HepG2 (cell line): ENCODE results near the gene BBS9. TPM values are rescaled to one million over a fixed set of nuclear protein-coding genes. Genes with fewer than 3 reads are reported as not detected.

ENCODE experiments used
- ATAC-seq: fragments of 200-7000 bp; cut with Tn5 transposase; 3 replicates; pipeline ENCODE4 v1.9.1; 2020; ENCODE audit warnings: mild to moderate bottlenecking, moderate library complexity
- BruUV-seq: library from RNA; stranded (reverse); fragments of 400-500 nt; replicated peaks from 2 replicates; lab custom pipeline; 2021; lab: Mats Ljungman, UMichigan
- CTCF ChIA-PET: fragments of 300-600 bp; formaldehyde crosslinking; extraction: SDS; loops from one replicate; lab custom pipeline; 2021; ENCODE audit warnings: low total read pairs, inconsistent platforms, low intra/inter-chr PET ratio; lab: Yijun Ruan, JAX
- POLR2A ChIA-PET: fragments of 350-600 bp; sonication (Branson Sonifier 250); formaldehyde crosslinking; loops from one replicate; lab custom pipeline; 2020; ENCODE audit warnings: antibody characterized with exemption, inconsistent platforms; lab: Yijun Ruan, JAX
- DNase-seq: peaks from one replicate; pipeline ENCODE4 v3.0.0-alpha.2; 2015; ENCODE audit warnings: low spot score
- FAIRE-seq: peaks from 3 replicates; lab custom pipeline; 2011; peaks lifted over from hg19 to GRCh38; lab: Jason Lieb, UNC
- H2AFZ ChIP-seq: one replicate; pipeline ENCODE4 v1.6.1; 2011; ENCODE audit warnings: low read length, inconsistent platforms
- H3K27ac ChIP-seq: fragments of 300-600 bp; 3 replicates; pipeline ENCODE4 v1.8.0; 2011; ENCODE audit warnings: mixed run types, mild to moderate bottlenecking, mixed read lengths, low read length, inconsistent platforms; ENCODE audit not compliant: insufficient read depth; ENCODE audit errors: extremely low read length
- H3K27me3 ChIP-seq, 2 experiments: fragments of 200-600 bp in 1 of 2; 2 replicates in 1 of 2; 3 replicates in 1 of 2; pipeline versions ENCODE4 v1.6.0 to v1.8.0; 2011; ENCODE audit warnings: low read length in 2 of 2, mild to moderate bottlenecking in 2 of 2, moderate library complexity in 2 of 2, inconsistent platforms in 1 of 2; ENCODE audit not compliant: insufficient read depth in 2 of 2, control insufficient read depth in 1 of 2
- H3K36me3 ChIP-seq, 2 experiments: fragments of 200-600 bp in 1 of 2; replicated peaks in 1 of 2; 2 replicates in 1 of 2; 3 replicates in 1 of 2; pipeline versions ENCODE4 v1.5.1 to v1.8.0; 2011; ENCODE audit warnings: low read length in 2 of 2, inconsistent platforms in 1 of 2; ENCODE audit not compliant: insufficient read depth in 2 of 2, control insufficient read depth in 1 of 2
- H3K4me1 ChIP-seq: 2 replicates; pipeline ENCODE4 v1.5.1; 2012; ENCODE audit warnings: low read length, inconsistent platforms; ENCODE audit not compliant: insufficient read depth
- H3K4me2 ChIP-seq: 2 replicates; pipeline ENCODE4 v1.6.0; 2011; ENCODE audit warnings: low read depth, low read length, inconsistent platforms
- H3K4me3 ChIP-seq, 3 experiments: fragments of 200-600 bp in 1 of 3; sonication (generic), shearing (Covaris generic) in 1 of 3; replicated peaks in 1 of 3; 2 replicates each; pipeline ENCODE4 v1.5.1; 2011 to 2016; ENCODE audit warnings: low read length in 3 of 3, inconsistent platforms in 2 of 3, low read depth in 2 of 3, mild to moderate bottlenecking in 2 of 3, control low read depth in 1 of 3, mixed read lengths in 1 of 3; ENCODE audit not compliant: insufficient read depth in 1 of 3
- H3K79me2 ChIP-seq: one replicate; pipeline ENCODE4 v1.6.1; 2011; ENCODE audit warnings: low read length, inconsistent platforms; ENCODE audit not compliant: insufficient read depth
- H3K9ac ChIP-seq: 2 replicates; pipeline ENCODE4 v1.6.0; 2011; ENCODE audit warnings: mild to moderate bottlenecking, low read depth, low read length, inconsistent platforms; ENCODE audit not compliant: insufficient read depth
- H3K9me3 ChIP-seq: 2 replicates; pipeline ENCODE4 v1.5.1; 2012; ENCODE audit warnings: mild to moderate bottlenecking, low read length
- H4K20me1 ChIP-seq: 2 replicates; pipeline ENCODE4 v1.6.0; 2011; ENCODE audit warnings: inconsistent platforms, mild to moderate bottlenecking, low read length, moderate library complexity; ENCODE audit not compliant: insufficient read depth
- BRCA1 ChIP-seq: sonication (generic); formaldehyde crosslinking; IDR thresholded peaks from 2 replicates; pipeline ENCODE4 v1.4.0; 2020; ENCODE audit warnings: missing genetic modification reagents
- CREB1 ChIP-seq, 2 experiments: fragments of 450-650 bp in 1 of 2; IDR thresholded peaks; 2 replicates each; pipeline ENCODE4 v1.6.1; 2016 to 2017; ENCODE audit warnings: control low read depth in 1 of 2, mild to moderate bottlenecking in 1 of 2, missing compliant biosample characterization in 1 of 2, missing genetic modification characterization in 1 of 2
- FOXK2 ChIP-seq: fragments of 450-650 bp; IDR thresholded peaks from 2 replicates; pipeline ENCODE4 v1.6.1; 2016
- HNF4G ChIP-seq, 2 experiments: sonication (generic) in 1 of 2; formaldehyde crosslinking in 1 of 2; IDR thresholded peaks; 2 replicates each; pipeline versions ENCODE4 v1.4.0 to v1.6.1; 2011 to 2020; ENCODE audit warnings: borderline replicate concordance in 2 of 2, low read depth in 2 of 2, mild to moderate bottlenecking in 2 of 2, low read length in 1 of 2, missing genetic modification reagents in 1 of 2, moderate library complexity in 1 of 2
- NFATC3 ChIP-seq: sonication (generic); formaldehyde crosslinking; IDR thresholded peaks from 2 replicates; pipeline ENCODE4 v1.5.1; 2020; ENCODE audit warnings: mild to moderate bottlenecking, missing genetic modification reagents
- NFE2 ChIP-seq: sonication (generic); formaldehyde crosslinking; IDR thresholded peaks from 2 replicates; pipeline ENCODE4 v1.4.0; 2020; ENCODE audit warnings: missing genetic modification reagents
- NR1H2 ChIP-seq: sonication (generic); formaldehyde crosslinking; IDR thresholded peaks from 2 replicates; pipeline ENCODE4 v1.8.1; 2022; ENCODE audit warnings: low read depth, missing genetic modification reagents, borderline replicate concordance
- PBX3 ChIP-seq: sonication (generic); formaldehyde crosslinking; IDR thresholded peaks from 2 replicates; pipeline ENCODE4 v1.8.1; 2023; ENCODE audit warnings: missing genetic modification reagents, inconsistent platforms, borderline replicate concordance
- RFX3 ChIP-seq: IDR thresholded peaks from 2 replicates; pipeline ENCODE4 v1.6.1; 2016; ENCODE audit warnings: missing biosample characterization, missing genetic modification reagents
- RORA ChIP-seq: sonication (generic); formaldehyde crosslinking; IDR thresholded peaks from 2 replicates; pipeline ENCODE4 v1.5.0; 2020; ENCODE audit warnings: mild to moderate bottlenecking, missing genetic modification reagents, moderate library complexity
- SP5 ChIP-seq: IDR thresholded peaks from 2 replicates; pipeline ENCODE4 v1.6.1; 2016; ENCODE audit warnings: low read depth, borderline replicate concordance
- YEATS2 ChIP-seq: sonication (generic); formaldehyde crosslinking; IDR thresholded peaks from 2 replicates; pipeline ENCODE4 v1.4.0; 2020; ENCODE audit warnings: missing genetic modification reagents, borderline replicate concordance
- ZBTB42 ChIP-seq: sonication (generic); formaldehyde crosslinking; IDR thresholded peaks from 2 replicates; pipeline ENCODE4 v1.5.0; 2020; ENCODE audit warnings: mild to moderate bottlenecking, missing genetic modification reagents
- ZBTB8A ChIP-seq: sonication (generic); formaldehyde crosslinking; IDR thresholded peaks from 2 replicates; pipeline ENCODE4 v1.4.0; 2020; ENCODE audit warnings: mild to moderate bottlenecking, low read depth, missing genetic modification reagents, borderline replicate concordance
- ZFP41 ChIP-seq: sonication (generic); formaldehyde crosslinking; IDR thresholded peaks from 2 replicates; pipeline ENCODE4 v1.4.0; 2020; ENCODE audit warnings: mild to moderate bottlenecking, missing genetic modification reagents, borderline replicate concordance
- ZNF3 ChIP-seq: IDR thresholded peaks from 2 replicates; pipeline ENCODE4 v1.7.0; 2017; ENCODE audit warnings: inconsistent platforms
- ZNF383 ChIP-seq: sonication (generic); formaldehyde crosslinking; IDR thresholded peaks from 2 replicates; pipeline ENCODE4 v1.4.0; 2020; ENCODE audit warnings: missing genetic modification reagents, mild to moderate bottlenecking, borderline replicate concordance
- ZNF501 ChIP-seq: sonication (generic); formaldehyde crosslinking; IDR thresholded peaks from 2 replicates; pipeline ENCODE4 v1.5.1; 2020; ENCODE audit warnings: mild to moderate bottlenecking, moderate library complexity, missing genetic modification reagents
- ZNF629 ChIP-seq: sonication (generic); formaldehyde crosslinking; conservative IDR thresholded peaks from 2 replicates; pipeline ENCODE4 v1.5.0; 2020; ENCODE audit warnings: missing genetic modification reagents
- WGBS: methylation state at CpG from one replicate; pipeline ENCODE4 v1.1.6; 2017; ENCODE audit warnings: low lambda C conversion rate; 5-methylcytosine and 5-hydroxymethylcytosine counted together
- in situ Hi-C: cut with HindIII; loops from 2 replicates; pipeline ENCODE4 v1.10.0; 2017; ENCODE audit warnings: low pct_unique_long_range_greater_than_20kb; ENCODE audit not compliant: extremely low pct_ligation_motif_present
- intact Hi-C: fragments of 100-400 bp; cut with micrococcal nuclease; formaldehyde crosslinking; loops from one replicate; pipeline ENCODE4 v1.10.0; 2022; ENCODE audit not compliant: unreplicated experiment
- polyA plus RNA-seq, 8 experiments: library from polyadenylated mRNA; depleted of rRNA in 3 of 8; stranded (reverse) in 7 of 8; unstranded in 1 of 8; fragments of >200 nt; fragmentation: Illumina TruSeq in 4 of 8; extraction: Trizol in 4 of 8; gene quantifications; 2 replicates each; pipeline versions ENCODE4 v1.2.1 to v1.2.3, GENCODE V29; 2011 to 2016; ENCODE audit warnings: low read depth in 4 of 8, missing spikeins in 1 of 8, mixed read lengths in 1 of 8; ENCODE audit not compliant: insufficient read depth in 1 of 8
- total RNA-seq, 5 experiments: library from RNA; depleted of rRNA; stranded (reverse); fragments of >200 nt; fragmentation: Illumina TruSeq; extraction: Trizol; gene quantifications; 2 replicates each; pipeline ENCODE4 v1.2.3, GENCODE V29; 2016; ENCODE audit warnings: low read depth in 1 of 5
- TF ChIP-seq, protein P1 (sequence below): IDR thresholded peaks from 2 replicates; pipeline ENCODE4 v1.6.1; 2016; ENCODE audit warnings: low read depth, borderline replicate concordance

The BBS9 gene
- total and polyA plus RNA-seq, 2 of the 13 experiments (the other 11 are each of a cell fraction or from before 2014, with no cell fraction given): 5.1 to 7.8 TPM

DNA sequence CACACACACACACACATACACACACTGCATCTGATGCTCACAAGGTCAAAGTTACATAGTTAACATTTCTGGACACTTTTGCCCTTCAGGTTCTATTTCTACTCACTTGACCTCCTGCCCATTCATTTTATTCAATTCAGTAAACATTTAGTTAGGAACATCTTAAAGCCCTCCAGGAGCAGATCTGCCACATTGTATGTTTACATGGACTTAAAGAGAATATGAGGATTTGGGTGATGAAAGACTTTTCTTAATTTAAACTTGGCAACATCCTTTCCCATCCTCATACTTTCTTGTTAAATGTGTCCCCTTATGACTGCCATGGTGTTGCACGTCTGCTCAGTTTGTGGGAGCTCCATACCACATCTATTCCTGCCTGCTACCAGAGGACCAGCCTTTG lies 453.2 kb downstream of the BBS9 start:
- ATAC-seq (no peak), DNase-seq (no peak), FAIRE-seq (no peak)
- in situ Hi-C loops (no loop called here), intact Hi-C loops (loop anchor here (5.0 kb wide), 1 partner anchor 35 kb away; no protein-coding TSS in a partner anchor)
- no peaks in the 10 kb centered on the region for H3K79me2 ChIP-seq
- H3K36me3 ChIP-seq: no peaks in the 10 kb centered on the region
- no peak overlapping the region for H3K4me2 ChIP-seq
- no TSS peak for BruUV-seq
- CTCF ChIA-PET: no interaction called here
- H4K20me1 ChIP-seq: no peaks in the 10 kb centered on the region
- H3K4me3 ChIP-seq: no peak overlapping the region
- no peaks in the 10 kb centered on the region for H3K4me1 ChIP-seq
- no peak overlapping the region for H3K27ac ChIP-seq
- TF ChIP-seq SP5: no peak
- TF ChIP-seq, all 625 proteins: peak for 0
- POLR2A ChIA-PET: no interaction called here
- Histone ChIP-seq H3K9ac (no peak overlapping the region), H3K27me3 (no peaks in the 10 kb centered on the region), H2AFZ (no peak overlapping the region), H3K9me3 (no peaks in the 10 kb centered on the region)
- WGBS: 63% methylated on average over 1 of the region's 1 CpG

DNA sequence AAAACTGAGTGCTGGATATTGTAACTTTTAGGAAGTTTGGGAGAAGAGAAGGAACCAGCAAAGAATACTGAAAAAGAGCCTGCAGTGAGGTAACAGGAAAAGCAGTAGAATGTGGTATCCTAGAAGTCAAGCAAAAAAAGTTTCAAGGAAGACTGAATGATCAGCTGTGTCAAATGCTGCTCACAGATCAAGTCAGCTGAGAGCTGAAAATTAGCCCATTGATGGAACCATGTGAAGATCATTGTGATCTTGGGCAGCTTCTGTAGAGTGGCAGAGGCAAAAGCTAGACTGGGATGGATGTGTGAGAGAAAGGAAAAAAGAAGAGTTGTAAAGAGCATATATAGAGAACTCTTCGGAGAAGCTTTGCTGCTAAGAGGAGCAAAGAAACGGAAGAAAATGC lies 460.5 kb downstream of the BBS9 start:
- no peak for TF ChIP-seq HNF4G (IDR thresholded peaks at IDR 0.05; ENCODE audit: borderline replicate concordance, low read depth, low read length)
- no peak for TF ChIP-seq HNF4G (CRISPR knock-in tag; IDR thresholded peaks at IDR 0.05; ENCODE audit: borderline replicate concordance, low read depth)
- no peak for TF ChIP-seq NR1H2 (CRISPR knock-in tag)
- TF ChIP-seq YEATS2 (CRISPR knock-in tag): no peak
- no peak for TF ChIP-seq ZNF501 (CRISPR knock-in tag)
- TF ChIP-seq ZBTB8A (CRISPR knock-in tag): no peak
- TF ChIP-seq PBX3: no peak
- TF ChIP-seq NFATC3 (CRISPR knock-in tag): no peak
- TF ChIP-seq CREB1 (IDR thresholded peaks at IDR 0.05): no peak
- TF ChIP-seq CREB1 (CRISPR knock-in tag; IDR thresholded peaks at IDR 0.05): no peak
- no peak for TF ChIP-seq ZNF629 (CRISPR knock-in tag)
- TF ChIP-seq NFE2 (CRISPR knock-in tag): no peak
- no peak for TF ChIP-seq RORA (CRISPR knock-in tag)
- no peak for TF ChIP-seq FOXK2
- no peak for TF ChIP-seq ZFP41 (CRISPR knock-in tag)
- no peak for TF ChIP-seq BRCA1 (CRISPR knock-in tag)
- no peak for TF ChIP-seq ZNF3 (CRISPR knock-in tag)
- TF ChIP-seq ZBTB42 (CRISPR knock-in tag): no peak
- no peak for TF ChIP-seq RFX3
- TF ChIP-seq ZNF383 (CRISPR knock-in tag): no peak
- TF ChIP-seq, protein P1, sequence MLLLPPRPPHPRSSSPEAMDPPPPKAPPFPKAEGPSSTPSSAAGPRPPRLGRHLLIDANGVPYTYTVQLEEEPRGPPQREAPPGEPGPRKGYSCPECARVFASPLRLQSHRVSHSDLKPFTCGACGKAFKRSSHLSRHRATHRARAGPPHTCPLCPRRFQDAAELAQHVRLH (CRISPR knock-in tag): no peak
- H4K20me1 ChIP-seq: no peaks in the 10 kb centered on the region
- FAIRE-seq (no peak), ATAC-seq (no peak), DNase-seq (no peak)
- intact Hi-C loops: no loop called here
- no peaks in the 10 kb centered on the region for H3K36me3 ChIP-seq
- no peaks in the 10 kb centered on the region for H3K79me2 ChIP-seq
- no peaks in the 10 kb centered on the region for H3K9me3 ChIP-seq
- H2AFZ ChIP-seq: no peak overlapping the region
- no TSS peak for BruUV-seq
- no peak overlapping the region for H3K27ac ChIP-seq
- in situ Hi-C loops: no loop called here
- H3K4me3 ChIP-seq: no peak overlapping the region
- no peaks in the 10 kb centered on the region for H3K27me3 ChIP-seq
- H3K4me1 ChIP-seq: no peaks in the 10 kb centered on the region
- ChIA-PET CTCF (no interaction called here), POLR2A (no interaction called here)
- WGBS: 77% methylated on average over 2 of the region's 2 CpGs
- H3K9ac ChIP-seq: no peak overlapping the region
- no peak overlapping the region for H3K4me2 ChIP-seq
